Measurements from ENCODE around the gene EHBP1.
"Not testable (repeated sequence)": the region's sequence is repeated elsewhere in the genome, so short reads cannot be mapped to it uniquely, and the experiment has no call there.

EHBP1 gene

DNA sequence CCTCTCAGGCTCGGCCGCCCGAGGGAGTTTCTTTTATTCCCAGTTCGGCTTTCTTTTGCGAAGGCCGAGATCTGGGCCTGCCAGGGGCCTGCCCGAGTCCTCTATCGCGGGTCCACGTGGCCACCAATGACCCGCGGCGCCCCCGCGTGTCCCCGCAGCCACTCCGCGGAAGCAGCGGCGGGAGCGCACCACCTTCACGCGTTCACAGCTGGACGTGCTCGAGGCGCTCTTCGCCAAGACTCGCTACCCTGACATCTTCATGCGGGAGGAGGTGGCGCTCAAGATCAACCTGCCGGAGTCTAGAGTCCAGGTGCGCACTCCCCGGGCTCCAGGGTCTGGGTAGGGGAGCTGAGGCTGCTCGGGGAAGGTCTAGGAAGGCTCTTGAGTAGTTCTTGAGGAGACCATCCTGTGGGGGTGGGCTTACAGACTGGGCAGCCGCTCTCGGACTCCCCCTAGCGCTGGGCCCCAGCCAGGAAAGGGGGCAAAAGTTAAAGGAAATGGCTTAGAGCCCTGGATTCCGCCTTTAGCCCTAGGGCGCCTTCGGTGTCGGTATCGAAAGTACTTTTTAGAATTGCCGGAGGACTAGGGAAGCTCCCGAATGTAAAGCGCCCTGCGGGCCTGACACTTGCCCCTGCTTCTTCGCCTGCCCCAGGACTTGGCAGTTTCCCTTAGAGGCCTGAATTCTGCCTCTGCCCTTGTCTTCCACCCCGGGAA lies 348.5 kb downstream of the EHBP1 start:
- DNase-seq: peak; percentile 60 to 72 (median 68)

- peak in 1 of 3 donors; percentile 3 for DNase-seq
Measured at GRCh38 chr2:63054841-63055225, 349.3 kb downstream of the EHBP1 start.

DNA sequence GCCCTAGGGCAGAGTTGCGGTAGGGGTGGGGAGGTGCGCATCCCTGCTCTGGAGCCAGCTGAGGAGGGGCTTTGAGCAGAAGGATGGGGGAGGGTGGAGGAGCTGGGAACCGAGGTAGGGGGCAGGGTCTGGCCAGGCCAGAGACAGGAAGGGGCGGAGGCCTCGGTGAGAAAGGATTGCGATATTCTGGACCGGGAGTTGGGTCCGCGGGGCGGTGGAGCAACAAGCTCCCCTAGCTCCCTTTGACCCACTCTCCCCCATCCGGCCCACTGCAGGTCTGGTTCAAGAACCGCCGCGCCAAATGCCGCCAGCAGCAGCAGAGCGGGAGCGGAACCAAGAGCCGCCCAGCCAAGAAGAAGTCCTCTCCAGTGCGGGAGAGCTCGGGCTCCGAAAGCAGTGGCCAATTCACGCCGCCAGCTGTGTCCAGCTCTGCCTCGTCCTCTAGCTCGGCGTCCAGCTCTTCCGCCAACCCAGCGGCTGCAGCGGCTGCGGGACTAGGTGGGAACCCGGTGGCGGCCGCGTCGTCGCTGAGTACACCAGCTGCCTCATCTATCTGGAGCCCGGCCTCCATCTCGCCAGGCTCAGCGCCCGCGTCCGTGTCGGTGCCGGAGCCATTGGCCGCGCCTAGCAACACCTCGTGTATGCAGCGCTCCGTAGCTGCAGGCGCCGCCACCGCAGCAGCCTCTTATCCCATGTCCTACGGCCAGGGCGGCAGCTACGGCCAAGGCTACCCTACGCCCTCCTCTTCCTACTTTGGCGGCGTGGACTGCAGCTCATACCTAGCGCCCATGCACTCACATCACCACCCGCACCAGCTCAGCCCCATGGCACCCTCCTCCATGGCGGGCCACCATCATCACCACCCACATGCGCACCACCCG lies 350.0 kb downstream of the EHBP1 start:
- DNase-seq: peak in 1 of 3 donors; percentile 55

DNA sequence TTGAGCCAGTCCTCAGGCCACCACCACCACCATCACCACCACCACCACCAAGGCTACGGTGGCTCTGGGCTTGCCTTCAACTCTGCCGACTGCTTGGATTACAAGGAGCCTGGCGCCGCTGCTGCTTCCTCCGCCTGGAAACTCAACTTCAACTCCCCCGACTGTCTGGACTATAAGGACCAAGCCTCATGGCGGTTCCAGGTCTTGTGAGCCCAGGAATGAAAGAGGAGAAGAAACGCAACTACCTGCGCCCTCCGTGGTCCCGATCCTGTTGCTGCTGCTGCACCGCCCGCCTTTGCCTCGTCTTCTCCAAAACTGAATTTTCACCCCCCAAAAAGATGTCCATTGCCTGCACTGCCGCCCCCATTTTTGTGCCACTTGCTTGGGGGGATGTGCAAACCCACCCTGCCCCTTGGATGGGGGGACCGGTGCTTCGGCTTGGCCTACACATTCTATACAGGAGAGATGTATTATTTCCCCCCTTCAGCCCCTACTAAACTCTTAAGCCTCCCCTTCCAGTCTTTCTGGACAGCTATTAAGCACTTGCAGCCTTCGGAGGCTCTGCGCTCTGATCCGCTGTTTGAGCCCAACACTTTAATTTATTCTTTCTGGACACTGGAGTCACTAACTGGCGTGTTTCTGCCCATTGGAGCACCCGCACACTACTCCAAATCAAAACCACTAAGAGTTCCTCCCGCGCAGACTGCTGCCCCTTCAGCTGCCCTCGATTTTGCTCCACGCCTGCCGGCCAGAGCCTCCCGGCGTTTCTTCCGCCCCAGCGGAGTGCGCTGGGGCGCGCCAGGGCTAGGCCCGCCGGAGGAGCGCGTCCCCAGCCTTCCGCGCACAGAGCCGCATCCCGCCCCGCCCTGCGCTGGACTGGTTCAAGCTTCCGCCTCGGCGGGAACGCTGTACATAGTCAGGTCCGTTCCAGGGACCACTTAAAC lies 350.9 kb downstream of the EHBP1 start:
- peak; percentile 49 to 78 (median 69) for DNase-seq

DNA sequence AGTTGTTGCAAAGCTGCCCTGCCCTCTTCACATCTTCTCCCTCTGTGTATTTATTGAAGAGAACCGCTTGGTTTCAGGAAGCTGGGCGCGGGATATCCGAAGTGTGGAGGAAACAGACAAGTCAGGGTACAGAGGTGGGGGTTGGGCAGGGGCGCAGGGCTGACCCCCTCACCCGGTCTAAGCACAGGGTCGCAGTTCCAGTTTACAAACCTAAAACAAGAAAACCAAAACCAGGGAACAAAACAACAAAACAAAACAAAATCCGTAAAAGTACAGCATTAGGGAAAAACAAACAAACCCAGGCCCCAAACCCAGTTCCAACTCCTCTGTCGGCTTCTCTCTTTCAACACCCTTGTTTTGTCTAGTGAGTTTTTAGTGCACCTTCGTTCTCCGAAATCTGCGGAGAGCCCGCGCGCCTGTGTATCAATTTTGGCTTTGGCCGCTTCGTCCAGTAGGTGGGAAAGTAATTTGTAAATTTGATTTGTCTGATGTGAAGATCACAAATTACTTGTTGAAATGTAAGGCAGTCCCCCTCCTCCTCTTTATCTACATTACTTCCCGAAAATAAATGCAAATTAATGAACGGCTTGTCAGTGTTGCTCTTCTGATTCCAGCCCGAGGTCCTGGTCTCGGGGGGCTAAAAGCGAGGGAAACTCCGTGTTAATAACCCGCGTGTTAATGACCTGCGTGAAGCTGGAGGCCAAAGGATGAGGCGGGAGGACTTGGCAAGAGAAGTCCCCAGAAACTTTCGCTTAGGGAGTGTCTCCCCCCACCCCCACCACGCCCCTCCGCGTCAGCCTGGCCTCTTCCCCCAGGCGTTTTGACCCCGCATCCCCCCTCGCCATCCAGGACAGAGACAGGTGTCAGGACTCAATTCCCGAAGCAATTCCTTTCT lies 352.0 kb downstream of the EHBP1 start:
- DNase-seq: peak in 1 of 3 donors; percentile 13

GRCh38 chr2:63058144-63058920 lies 352.8 kb downstream of the EHBP1 start:
- peak in 2 of 3 donors; percentile 29 to 33 for DNase-seq

- DNase-seq: peak in 2 of 3 donors; percentile 25 to 38
Measured at GRCh38 chr2:63058921-63059792, 353.6 kb downstream of the EHBP1 start.

GRCh38 chr2:63059793-63060471 lies 354.4 kb downstream of the EHBP1 start:
- peak; percentile 45 to 64 (median 55) for DNase-seq

GRCh38 chr2:63060472-63060991 lies 355.0 kb downstream of the EHBP1 start:
- DNase-seq: no peak

DNA sequence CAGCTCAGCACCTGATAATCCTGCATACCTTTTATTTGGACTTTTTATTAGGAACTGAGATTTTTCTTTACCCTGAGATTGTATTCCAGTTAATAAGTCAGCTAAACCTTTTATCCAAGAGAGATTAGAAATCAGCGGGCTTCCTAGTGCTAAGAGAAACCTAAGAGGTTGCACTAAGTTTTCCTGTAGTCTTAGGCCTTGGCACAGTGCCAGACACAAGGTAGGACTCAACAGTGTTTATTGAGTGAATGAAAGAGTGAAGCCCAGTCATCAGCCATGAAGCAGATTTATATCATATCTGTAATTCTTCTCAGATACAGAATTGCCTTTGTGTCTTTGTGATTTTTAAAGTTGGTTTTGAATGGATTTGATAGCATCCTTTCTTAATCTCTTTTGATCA lies 358.7 kb downstream of the EHBP1 start:
- no peak for DNase-seq

GRCh38 chr2:63064661-63065060 lies 359.1 kb downstream of the EHBP1 start:
- no peak for DNase-seq

DNA sequence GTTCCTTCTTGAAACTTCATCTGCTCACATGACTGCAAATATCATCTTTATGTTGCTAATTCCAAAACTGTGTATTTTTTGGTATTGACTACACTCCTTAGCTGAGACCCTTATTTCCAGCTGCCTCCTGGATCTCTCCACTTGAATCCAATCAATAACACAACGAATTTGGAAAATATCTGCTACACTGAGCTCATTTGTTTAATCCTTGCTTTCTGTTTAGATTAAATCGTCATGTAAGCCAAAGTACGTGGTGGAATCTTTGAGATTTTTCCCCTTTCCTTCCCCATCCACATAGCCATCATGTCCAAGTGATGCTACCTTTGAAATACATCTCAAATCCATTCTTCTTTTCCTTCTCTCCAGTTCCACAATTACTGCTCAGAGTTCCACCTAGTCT lies 360.8 kb downstream of the EHBP1 start:
- DNase-seq: no peak

GRCh38 chr2:63066838-63067237 lies 361.3 kb downstream of the EHBP1 start:
- DNase-seq: no peak

DNA sequence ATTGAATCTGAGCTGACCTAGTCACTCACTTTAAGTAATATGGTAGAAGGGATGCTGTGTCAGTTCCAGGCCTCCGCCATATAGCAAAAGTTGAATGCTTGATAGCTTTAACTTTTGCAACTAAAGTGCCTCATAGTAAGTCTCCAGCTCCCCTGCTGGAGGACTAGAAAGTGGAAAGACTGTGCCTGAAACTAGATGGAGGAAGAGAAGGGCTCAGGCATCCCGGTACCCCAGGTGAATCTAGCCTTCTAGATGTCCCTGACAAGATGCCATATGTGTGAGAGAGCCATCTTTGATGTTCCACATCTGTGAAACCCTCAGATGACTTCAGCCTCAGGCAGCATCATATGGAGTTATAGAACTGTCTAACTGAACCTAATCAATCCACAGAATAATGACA lies 366.2 kb downstream of the EHBP1 start:
- no peak for DNase-seq

- DNase-seq: no peak
Measured at GRCh38 chr2:63073994-63074393, 368.5 kb downstream of the EHBP1 start.

DNA sequence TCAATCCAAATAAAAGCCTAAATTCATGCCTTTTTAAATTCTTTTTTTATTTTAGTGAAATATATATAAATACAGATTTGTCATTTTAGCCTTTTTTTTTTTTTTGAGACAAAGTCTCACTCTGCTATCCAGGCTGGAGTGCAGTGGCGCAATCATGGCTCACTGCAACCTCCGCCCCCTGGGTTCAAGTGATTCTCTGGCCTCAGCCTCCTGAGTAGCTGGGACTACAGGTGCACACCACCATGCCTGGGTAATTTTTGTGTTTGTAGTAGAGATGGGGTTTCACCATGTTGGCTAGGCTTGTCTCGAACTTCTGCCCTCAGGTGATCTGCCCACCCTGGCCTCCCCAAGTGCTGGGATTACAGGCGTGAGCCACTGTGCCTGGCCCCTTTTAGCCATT lies 368.9 kb downstream of the EHBP1 start:
- DNase-seq: not testable (repeated sequence)

- DNase-seq: peak; percentile 32 to 49 (median 34)
Measured at GRCh38 chr2:63078852-63079606, 373.5 kb downstream of the EHBP1 start.

DNA sequence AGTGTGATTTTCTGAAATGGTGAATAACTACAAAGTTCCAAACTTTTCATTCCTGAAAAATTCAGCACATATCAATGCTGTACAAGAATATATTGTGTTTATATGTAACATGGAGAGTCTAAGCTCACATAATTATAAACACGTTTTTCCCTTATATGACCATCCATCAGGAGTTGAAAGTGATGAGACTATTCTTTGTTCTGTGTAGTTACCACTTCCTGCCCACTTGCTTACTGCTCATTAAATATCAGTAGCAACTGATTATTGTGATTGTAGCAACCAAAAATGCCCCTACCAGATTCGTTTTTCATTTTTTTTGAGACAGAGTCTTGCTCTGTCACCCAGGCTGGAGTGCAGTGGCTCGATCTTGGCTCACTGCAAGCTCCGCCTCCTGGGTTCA lies 375.9 kb downstream of the EHBP1 start:
- no peak for DNase-seq
